C4-2B (cell line): Measurements from ENCODE around the gene KAT5.

ENCODE experiments used
- ZFX ChIP-seq: fragments of 450-650 bp; IDR thresholded peaks from 2 replicates; pipeline ENCODE4 v1.6.1; 2017
- TF ChIP-seq, protein P1 (sequence below): fragments of 450-650 bp; conservative IDR thresholded peaks from 2 replicates; pipeline ENCODE4 v1.5.1; 2017; ENCODE audit warnings: mild to moderate bottlenecking

DNA sequence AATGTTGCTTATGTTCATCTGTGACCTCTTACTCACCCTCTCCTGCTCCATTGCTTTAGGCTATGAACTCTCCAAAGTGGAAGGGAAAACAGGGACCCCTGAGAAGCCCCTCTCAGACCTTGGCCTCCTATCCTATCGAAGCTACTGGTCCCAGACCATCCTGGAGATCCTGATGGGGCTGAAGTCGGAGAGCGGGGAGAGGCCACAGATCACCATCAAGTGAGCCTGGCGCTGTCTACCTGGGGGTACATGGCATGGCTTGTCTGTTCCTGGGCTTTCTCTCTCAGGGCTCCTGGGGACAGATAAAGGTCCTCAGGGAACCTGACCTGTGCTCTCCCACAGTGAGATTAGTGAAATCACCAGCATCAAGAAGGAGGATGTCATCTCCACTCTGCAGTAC lies 6.5 kb downstream of the KAT5 start:
- TF ChIP-seq, protein P1, sequence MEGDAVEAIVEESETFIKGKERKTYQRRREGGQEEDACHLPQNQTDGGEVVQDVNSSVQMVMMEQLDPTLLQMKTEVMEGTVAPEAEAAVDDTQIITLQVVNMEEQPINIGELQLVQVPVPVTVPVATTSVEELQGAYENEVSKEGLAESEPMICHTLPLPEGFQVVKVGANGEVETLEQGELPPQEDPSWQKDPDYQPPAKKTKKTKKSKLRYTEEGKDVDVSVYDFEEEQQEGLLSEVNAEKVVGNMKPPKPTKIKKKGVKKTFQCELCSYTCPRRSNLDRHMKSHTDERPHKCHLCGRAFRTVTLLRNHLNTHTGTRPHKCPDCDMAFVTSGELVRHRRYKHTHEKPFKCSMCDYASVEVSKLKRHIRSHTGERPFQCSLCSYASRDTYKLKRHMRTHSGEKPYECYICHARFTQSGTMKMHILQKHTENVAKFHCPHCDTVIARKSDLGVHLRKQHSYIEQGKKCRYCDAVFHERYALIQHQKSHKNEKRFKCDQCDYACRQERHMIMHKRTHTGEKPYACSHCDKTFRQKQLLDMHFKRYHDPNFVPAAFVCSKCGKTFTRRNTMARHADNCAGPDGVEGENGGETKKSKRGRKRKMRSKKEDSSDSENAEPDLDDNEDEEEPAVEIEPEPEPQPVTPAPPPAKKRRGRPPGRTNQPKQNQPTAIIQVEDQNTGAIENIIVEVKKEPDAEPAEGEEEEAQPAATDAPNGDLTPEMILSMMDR, result no peak
- no peak for TF ChIP-seq ZFX
